Measurements from ENCODE around the gene NPTX1.

DNA sequence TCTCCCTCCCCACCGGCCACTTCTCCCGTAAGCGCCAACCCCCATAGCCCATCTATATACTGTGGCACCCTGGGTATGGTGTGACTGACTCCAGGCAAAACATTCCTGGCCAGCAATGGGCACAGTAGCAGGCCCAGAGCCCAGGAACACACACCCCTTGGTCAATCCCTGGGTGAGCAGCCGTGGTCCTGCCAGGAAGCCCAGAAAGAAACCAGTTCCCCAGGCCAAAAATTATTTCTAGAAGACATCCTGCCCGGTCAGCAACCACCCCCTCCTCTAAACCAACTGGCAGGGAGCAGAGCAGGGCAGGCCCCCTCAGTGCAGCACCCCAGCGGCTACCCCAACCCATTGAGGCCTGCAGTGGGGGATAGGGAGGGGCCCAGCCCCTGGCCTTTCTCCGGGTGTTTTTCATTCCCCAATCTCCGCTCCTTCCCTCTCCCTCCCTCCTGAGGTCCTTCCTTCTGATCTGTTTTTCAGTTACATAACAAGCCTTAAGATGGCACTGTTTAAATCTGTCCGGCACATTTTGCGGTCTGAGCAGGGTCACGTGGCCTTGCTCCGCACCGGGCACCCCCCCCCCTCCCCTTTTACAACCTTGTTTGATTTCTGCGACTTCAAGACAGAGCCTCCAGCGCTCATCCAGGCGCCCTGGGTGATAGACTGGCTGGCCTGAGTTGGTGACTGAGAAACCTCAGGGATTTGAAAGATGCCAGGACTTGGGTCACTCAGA is 2.0 kb downstream of the NPTX1 start:
- TF ChIP-seq CTCF (conservative IDR thresholded peaks at IDR 0.05; ENCODE audit: low read length) (peak; percentile 78), EZH2phosphoT487 (IDR thresholded peaks at IDR 0.05; ENCODE audit: borderline replicate concordance, low read depth, low read length) (no peak)
